ENCODE data around the gene COG7.

GRCh38 chr16:23428351-23428750, 24.6 kb downstream of the COG7 start:
- no peak for TF ChIP-seq POLR2AphosphoS5 (IDR thresholded peaks at IDR 0.05)
- no peak for TF ChIP-seq CTCF (IDR thresholded peaks at IDR 0.05)

Measured in breast epithelium (tissue), 3 donors.